HG03039 (cell line): ENCODE results near the gene GMDS.

ENCODE experiments used
- ATAC-seq: cut with Tn5 transposase; IDR thresholded peaks from one replicate; pipeline ENCODE4 v1.9.1; 2021; ENCODE audit warnings: mild to moderate bottlenecking, moderate library complexity; ENCODE audit not compliant: unreplicated experiment

The GMDS gene

DNA sequence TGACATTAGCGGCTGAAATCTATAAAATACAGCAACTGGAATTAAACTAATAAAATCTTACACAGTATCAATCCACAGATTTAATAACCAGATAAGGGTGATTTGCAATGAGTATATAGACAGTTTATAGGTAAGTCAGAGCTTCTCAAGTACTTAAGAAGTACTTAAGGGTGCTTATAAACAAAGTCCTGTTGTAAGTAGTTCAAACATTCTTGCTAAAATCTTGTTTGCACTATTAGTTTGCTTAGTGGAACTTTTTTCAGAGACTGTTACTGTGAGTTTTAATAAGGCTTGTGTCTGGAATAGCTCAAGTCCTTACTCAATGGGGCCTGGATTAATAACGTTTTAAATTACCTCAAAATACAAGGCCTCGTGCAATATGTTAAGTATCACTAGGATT, 240.5 kb downstream of the GMDS start:
- no peak for ATAC-seq

DNA sequence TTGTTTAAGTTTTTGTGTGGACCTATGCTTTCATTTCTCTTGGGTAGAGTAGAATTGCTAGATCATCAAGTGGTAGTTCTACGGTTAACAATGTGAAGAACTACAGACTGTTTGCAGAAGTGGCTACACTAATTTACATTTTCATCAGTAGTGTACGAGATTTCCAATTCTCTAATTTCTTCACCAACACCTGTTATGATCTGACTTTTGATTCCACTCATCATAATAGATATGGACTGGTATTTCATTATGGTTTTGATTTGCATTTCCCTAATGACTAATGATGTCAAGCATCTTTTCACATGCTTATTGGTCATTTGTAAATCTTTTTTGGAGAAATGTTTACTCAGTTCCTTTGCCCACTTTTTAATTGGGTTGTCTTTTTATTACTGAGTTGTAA, 244.4 kb downstream of the GMDS start:
- ATAC-seq, result no peak

DNA sequence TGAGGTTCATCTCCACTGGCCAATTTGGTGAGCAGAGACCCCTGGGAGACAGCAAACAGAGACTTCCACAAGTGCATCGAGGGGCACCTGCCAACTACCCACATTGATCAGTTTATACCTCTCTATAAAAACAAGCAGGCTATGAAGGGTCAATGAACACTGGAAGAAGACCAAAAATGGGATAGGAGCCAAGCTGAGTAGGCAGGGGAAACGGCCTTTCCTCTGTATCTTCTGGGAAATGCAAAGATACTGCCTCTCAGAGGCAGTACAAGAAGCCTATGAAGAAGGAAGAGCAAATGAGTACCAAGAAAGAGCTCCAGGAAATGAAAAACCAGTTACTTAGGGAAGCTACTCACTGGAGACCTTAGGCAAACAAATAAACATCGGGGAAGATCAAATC, 247.7 kb downstream of the GMDS start:
- no peak for ATAC-seq

DNA sequence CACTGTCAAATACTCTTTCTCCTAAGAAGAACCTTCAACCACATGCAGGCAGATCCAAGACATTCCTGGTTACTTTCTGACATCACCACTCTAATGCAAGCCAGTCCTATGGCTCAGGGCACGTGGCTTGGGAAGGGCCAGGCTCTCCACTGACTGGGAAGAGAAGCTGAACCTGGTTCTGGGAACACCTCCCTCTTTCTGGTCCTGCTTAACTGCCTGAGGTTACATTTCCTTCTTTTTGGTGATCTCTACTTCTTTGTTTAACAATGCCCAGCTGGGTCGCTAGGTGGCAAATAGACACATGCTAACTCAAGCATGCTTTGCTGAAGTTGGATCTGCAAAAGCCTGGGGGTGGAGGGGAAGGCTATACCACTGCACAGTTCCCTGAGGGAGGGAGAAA, 249.8 kb downstream of the GMDS start:
- ATAC-seq, result no peak

DNA sequence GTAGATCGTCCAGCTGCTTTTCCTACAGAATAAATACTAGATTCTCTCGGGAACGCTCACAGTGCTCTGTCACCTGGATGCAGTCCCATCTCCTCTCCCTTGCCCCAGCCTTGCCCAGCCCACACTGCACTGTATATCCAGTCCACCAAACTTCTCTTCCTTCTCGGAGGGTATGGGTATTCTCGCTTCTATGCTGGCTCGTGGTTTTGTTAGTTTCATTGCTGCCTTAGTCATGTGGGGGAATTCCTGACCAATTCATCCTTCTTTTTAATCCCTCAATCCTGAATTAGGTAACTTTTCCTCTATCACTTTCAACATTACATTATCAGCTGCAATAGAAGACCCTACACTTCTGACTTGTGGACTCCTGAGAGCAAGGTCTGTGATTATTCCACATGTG, 252.4 kb downstream of the GMDS start:
- no peak for ATAC-seq

DNA sequence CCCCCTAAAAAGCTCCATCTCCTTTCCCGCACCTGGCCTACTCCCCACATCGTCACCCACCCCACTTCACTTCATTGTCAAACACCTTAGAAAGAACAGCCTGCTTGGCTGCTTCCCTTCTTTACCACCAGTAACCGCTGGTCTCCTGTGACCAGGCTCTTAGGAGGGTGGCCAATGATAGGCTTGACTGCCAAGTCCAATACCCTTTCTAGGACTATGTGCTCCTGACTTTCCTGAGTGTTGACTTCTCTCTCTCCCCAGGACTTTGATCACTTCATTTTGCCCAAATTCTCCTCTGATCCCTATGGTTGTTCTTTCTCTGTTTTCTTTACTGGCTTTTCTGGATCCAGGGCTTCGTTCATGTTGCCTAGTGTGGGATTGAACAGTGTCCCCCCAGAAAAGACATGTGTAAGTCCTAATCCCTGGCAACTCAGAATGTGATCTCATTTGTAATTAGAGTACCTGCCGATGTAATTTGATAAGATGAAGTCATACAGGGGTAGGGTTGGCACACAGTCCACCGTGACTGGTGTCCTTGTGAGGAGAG, 254.0 kb downstream of the GMDS start:
- no peak for ATAC-seq

DNA sequence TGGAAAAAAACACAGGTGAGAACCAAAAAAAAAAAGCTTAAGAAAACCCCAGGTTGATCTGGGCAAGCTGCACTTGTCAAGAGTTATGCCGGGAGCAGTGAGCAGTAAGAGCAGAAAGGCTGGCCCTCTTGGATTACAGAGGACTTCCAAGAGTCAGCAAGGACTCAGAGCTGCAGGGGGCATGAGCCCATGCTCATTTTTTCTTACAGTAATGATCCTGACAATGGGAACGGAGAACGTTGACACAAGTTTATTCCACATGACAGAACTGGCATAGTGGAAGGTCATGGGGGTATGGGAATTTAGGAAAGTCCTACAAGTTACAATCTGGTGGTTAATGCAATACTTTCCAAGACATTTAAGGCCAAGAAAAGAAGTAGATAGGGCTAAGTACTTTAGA, 256.6 kb downstream of the GMDS start:
- ATAC-seq, result no peak

DNA sequence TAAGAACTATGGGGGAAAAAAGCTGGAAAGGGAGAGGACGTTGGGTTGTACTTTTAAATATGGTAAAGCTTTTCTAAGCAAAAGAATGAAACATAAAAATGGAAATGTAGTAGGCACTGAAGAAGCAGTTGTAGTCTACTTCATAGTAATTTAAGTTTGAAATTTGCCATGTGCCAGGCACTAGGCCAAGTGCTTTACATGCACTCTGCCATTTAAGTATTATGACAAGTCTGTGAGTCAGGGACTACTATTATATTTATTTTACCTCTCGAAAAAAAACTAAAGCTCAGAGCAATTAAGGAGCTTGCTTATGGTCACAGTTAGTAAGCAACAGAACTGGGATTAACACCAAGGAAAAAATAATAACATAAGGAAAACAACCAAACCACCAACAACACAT, 257.8 kb downstream of the GMDS start:
- ATAC-seq, result no peak

DNA sequence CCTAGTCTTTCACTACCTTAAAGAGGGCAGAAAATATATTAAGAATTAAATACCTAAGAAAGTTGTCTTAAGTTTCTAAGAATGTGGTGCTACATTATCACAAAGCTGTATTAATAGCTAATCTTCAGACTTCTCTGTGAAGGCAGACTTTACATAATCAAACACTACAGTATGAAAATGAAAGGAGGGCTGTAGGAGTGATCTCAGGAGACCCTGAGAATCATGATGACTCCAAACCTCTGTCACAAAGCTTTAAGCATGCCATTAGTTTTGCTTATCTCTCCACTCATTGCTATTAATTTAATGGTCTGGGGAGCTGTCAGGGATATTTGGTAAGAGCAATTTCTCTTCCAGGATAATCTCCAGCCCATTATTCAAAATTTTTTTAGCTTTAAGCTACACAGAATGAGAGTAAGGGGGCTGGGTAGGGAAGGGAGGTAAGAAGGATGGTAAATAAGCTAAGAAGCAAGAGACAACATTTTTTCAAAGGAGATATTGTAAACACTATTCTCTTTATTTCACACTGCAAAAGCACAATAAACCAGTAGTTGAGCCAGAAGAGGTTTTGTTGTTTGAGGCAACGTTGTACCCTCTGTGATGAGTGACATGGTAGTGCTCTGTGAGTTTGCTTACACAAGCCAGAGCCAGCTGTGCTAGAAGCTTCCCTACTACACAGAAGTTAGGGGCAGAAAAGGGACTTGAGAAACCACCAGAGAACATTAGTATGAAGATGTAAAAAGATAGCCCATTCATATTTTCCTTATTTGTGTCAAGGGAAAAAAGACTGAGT, 258.8 kb downstream of the GMDS start:
- no peak for ATAC-seq

DNA sequence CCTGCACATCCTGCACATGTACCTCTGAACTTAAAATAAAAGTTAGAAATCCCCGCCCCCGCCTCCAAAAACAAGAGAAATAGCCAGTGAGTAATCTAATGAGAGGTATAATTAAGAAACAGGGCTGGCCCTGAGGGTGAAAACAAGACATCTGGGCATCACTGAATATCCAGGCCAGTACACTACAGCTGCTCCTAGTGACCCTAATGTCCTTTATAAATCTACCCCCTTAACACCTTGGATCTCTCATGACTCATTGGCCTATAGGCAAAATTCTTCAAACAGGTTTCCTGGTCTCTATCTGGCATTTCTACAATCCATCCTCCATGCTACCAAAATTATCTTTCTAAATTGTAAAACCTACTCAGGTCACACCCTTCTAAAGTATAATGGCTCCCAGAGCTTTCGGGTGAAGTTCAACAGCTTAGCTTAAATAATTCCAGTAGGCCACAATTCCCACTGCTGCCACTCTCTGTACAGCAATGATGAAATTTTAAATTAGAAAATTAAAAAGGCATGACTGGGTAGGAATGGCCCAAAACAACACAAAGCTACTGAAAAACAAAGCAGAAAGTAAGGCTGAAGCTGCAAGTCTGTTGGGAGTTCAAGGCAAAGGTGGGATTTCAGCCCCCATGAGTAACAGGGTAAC, 260.9 kb downstream of the GMDS start:
- no peak for ATAC-seq

DNA sequence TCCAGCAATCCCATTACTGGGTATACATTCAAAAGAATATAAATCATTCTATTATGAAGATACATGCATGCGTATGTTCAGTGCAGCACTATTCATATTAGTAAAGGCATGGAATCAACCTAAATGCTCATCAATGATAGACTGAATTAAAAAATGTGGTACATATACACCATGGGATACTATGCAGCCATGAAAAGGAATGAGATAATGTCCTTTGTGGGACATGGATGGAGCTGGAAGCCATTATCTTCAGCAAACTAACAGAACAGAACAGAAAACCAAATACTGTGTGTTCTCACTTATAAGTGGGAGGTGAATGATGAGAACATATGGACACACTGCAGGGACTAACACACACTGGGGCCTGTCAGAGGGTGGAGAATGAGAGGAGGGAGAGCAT, 261.6 kb downstream of the GMDS start:
- ATAC-seq, result no peak

DNA sequence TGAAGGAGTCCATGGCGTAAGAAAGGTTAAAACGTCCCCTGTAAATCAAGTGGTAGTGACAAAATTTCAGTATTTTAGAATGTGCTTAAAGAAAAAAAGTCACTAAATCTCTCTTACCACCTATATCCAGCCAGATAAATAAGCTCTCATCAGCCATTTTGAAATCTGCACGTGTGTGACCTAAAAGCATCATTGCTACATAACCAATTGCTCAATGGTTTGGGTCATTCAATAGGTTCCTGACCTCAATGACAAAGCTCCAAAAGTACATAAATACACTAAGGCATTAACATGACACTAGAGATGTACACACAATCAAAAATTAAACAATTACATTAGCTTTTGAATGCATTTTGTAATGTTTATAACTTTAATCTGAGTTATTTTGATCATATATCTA, 272.4 kb downstream of the GMDS start:
- no peak for ATAC-seq

DNA sequence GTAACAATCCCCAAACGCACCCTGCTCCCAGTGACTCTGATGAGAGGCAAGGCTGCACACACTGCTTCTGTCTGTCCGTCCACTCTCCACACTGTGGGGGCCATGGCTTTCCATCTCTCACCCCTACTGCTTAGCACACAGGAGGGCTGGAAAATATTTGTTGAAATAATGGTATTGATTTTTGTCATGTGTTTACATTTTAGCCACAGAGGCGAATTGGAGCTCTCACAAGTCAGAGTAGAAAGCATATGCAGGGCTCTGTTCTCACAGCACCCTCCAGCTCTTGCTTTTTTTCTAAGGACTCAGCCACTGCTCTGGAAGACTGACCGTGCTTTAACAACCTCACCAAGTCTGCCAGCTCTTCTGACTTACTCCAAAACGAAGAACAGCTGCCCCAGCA, 273.8 kb downstream of the GMDS start:
- ATAC-seq, result no peak

DNA sequence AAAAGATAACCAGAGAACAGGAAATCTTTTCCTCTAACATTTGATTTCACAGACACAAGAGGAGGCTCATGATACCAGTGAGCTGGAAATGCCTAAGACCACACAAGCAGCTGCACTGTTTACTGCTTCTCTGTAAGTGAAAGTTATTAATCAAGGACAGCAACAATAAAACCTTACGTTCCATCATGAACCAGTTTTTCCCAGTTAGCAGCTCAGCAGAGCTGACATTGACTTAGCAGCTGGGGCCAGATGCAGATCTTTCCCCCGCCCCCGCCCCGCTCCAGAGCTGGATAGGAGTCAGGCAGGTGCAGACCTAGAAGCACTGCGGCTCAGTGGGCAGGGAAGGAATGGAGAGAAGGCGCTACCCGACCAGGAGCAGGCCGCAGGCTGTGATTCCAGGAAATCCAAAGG, 275.2 kb downstream of the GMDS start:
- no peak for ATAC-seq

DNA sequence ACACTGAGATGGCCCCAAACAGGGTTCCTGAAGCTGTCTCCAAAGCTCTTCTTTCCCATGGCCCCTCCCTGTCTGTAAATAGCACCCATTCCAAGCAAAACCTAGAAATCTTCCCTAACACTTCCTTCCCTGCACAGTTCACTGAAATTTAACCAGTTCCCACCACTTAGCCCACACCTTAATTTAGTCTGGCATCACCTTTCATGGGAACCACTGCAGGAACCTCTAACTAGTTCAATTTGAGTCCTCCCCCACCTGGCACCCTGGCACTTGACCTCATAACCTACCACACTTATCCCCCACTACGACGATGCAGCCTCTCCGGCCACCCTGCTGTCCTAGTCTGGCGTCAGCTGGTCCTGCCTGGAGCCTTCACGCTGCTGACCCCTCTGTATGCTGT, 278.7 kb downstream of the GMDS start:
- ATAC-seq, result no peak

DNA sequence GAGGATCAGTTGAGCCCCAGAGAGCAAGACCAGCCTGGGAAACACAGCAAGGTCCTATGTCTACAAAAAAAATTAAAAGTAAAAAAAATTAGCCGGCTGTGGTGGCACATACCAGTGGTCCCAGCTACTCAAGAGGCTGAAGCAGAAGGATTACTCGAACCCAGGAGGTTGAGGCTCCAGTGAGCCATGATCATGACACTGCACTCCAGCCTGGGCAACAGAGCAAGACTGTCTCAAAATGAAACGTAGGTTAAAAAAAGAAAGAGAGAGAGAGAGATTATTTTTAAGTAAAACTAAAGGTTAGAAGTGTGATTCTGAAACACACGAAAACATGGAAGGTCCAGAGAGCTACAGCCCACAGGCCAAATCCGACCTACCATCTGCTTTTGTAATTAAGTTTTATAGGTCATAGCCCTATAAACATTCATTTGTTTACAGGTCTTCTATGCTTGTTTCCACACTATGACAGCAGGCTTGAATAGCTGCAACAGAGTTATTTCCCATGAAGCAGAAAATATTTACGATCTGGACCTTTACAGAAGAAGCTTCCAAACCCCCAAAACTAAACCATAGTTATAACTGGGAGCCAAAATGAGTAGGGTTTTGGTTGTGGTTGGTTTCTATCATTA, 279.7 kb downstream of the GMDS start:
- ATAC-seq, result no peak

DNA sequence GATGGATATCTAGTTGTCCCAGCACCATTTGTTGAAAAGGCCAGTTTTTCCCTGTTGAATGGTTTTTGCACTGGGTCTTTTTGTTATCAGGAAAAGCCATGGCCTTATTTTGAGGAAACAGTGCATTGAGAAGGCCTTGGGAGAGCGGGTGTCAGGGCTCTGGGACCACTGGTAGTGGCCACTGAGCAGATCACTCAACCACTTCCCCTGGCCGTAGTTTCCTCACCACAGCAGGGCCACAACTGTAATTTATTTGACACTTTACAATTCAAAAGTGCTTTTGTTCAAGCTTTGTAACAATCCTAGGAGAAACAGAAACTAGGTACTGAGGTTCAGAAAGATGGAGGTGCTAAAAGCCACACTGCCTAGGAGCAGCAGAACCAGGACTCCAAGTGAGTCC, 281.8 kb downstream of the GMDS start:
- no peak for ATAC-seq

DNA sequence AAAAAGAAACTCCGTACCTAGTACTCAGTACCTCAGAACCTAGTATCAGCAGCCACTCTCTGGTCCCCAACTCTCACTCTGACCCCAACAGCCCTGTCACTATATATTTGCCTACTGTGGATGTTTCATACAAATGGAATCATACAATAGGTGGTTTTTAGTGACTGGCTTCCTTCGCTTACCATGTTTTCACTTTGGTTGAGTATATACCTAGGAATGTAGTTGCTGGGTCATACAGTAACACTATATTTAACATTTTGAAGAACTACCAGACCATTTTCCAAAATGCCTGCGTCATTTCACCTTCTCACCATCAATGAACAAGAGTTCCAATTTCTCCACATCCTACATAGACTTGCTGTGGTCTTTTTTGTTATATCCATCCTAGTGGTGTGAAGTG, 283.2 kb downstream of the GMDS start:
- ATAC-seq, result no peak

DNA sequence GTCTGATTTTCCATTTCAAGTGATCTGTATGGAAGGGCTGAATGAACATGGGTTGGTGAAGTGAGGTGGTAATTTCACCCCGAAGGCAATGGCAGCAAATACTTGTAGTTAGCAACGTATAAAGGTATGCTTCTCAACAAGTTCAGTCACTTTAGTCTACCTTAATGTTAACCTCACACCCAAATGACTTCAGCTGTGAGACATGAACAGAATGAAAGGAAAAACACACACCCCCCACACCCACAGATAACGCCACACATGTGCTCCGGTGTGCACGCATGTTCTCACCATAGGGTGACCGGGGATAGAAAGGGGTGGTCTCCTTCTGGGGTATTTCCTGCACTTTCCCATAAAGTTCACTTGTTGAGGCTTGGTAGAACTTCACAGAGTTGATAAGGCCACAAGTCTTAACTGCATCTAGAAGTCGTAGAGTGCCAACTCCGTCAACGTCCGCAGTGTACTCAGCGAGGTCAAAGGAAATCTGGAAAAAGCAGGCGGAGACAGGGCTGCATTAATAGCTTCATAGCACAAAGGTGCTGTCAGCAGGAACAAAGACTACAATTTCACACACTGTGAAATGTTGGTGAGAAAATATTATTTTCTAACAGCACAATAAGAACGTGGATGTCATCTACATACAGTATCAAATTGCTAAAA, 284.8 kb downstream of the GMDS start:
- no peak for ATAC-seq

DNA sequence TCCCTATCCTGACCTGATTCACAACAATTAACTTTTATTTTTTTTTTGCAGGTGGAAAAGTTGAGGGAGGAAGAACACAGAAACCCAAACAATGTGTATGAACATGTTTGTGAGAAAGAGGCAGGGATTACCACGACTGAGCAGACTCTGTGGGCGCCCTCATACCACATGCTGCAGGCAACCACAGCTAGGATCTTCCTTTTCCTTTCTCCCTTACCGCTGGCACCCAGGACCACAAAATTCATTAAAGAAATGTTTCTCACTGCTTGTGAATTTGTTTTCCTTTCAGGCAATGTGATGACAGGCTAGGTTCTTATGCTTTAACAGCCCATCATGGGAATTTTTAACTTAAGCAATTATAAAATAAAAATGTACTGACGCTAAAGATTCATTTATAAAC, 287.1 kb downstream of the GMDS start:
- no peak for ATAC-seq

DNA sequence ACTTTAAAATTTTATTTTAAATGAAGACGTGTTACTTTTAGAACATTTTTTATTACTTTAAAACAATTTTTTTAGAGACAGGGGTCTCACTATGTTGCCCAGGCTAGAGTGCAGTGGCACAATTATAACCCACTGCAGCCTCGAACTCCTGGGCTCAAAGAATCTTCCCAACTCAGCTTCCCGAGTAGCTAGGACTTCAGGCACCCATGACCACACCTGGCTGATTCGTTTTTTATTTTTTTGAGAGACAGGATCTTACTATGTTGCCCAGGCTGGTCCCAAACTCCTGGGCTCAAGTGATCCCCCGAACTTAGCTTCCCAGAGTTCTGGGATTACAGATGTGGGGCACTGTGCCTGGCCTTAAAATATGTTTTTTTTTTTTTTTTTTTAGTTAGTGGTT, 287.7 kb downstream of the GMDS start:
- ATAC-seq, result no peak
